ENCODE results near the gene SMCO2.
"Not testable (repeated sequence)": the region's sequence is repeated elsewhere in the genome, so short reads cannot be mapped to it uniquely, and the experiment has no call there.

SMCO2 gene

GRCh38 chr12:27534765-27535161 lies 88.2 kb downstream of the SMCO2 start:
- Histone ChIP-seq H3K4me1 (ENCODE audit: insufficient read depth, insufficient read length) (no peaks in the 10 kb centered on the region), H3K9ac (ENCODE audit: insufficient read length, low read depth) (no peak overlapping the region), H3K36me3 (ENCODE audit: insufficient read depth, insufficient read length, low read length) (peaks cover 17% of the 10 kb centered on the region), H3K4me3 (ENCODE audit: insufficient read length, low read depth) (no peak overlapping the region), H3K27me3 (ENCODE audit: insufficient read depth, insufficient read length) (no peaks in the 10 kb centered on the region), H3K9me3 (ENCODE audit: insufficient read depth, low read length) (no peaks in the 10 kb centered on the region; the same call in 1 of the 2 replicates)
- TF ChIP-seq YY1 (IDR thresholded peaks at IDR 0.05; ENCODE audit: insufficient read depth, insufficient read length) (no peak), SUZ12 (IDR thresholded peaks at IDR 0.05; ENCODE audit: extremely low read depth, insufficient read depth, insufficient read length) (no peak), ZNF274 (IDR thresholded peaks at IDR 0.05; ENCODE audit: low read depth, low read length) (no peak)
- DNase-seq (ENCODE audit: low read depth, low spot score): no peak

- H3K9me3 ChIP-seq (ENCODE audit: insufficient read depth, low read length): no peaks in the 10 kb centered on the region; the same call in 1 of the 2 replicates
- H3K4me3 ChIP-seq (ENCODE audit: insufficient read length, low read depth): no peak overlapping the region
- no peaks in the 10 kb centered on the region for H3K4me1 ChIP-seq (ENCODE audit: insufficient read depth, insufficient read length)
- peaks cover 17% of the 10 kb centered on the region for H3K36me3 ChIP-seq (ENCODE audit: insufficient read depth, insufficient read length, low read length)
- H3K9ac ChIP-seq (ENCODE audit: insufficient read length, low read depth): no peak overlapping the region
- no peak for TF ChIP-seq ZNF274 (IDR thresholded peaks at IDR 0.05; ENCODE audit: low read depth, low read length)
- TF ChIP-seq SUZ12 (IDR thresholded peaks at IDR 0.05; ENCODE audit: extremely low read depth, insufficient read depth, insufficient read length): no peak
- TF ChIP-seq YY1 (IDR thresholded peaks at IDR 0.05; ENCODE audit: insufficient read depth, insufficient read length): no peak
- DNase-seq (ENCODE audit: low read depth, low spot score): no peak
- H3K27me3 ChIP-seq (ENCODE audit: insufficient read depth, insufficient read length): no peaks in the 10 kb centered on the region
Observed at GRCh38 chr12:27535318-27535717, 88.8 kb downstream of the SMCO2 start.

GRCh38 chr12:27537855-27538675 lies 91.5 kb downstream of the SMCO2 start:
- TF ChIP-seq ZNF274 (IDR thresholded peaks at IDR 0.05; ENCODE audit: low read depth, low read length) (no peak), YY1 (IDR thresholded peaks at IDR 0.05; ENCODE audit: insufficient read depth, insufficient read length) (no peak), SUZ12 (IDR thresholded peaks at IDR 0.05; ENCODE audit: extremely low read depth, insufficient read depth, insufficient read length) (no peak)
- H3K27me3 ChIP-seq (ENCODE audit: insufficient read depth, insufficient read length): no peaks in the 10 kb centered on the region
- H3K9ac ChIP-seq (ENCODE audit: insufficient read length, low read depth): no peak overlapping the region
- no peak overlapping the region for H3K4me3 ChIP-seq (ENCODE audit: insufficient read length, low read depth)
- H3K9me3 ChIP-seq (ENCODE audit: insufficient read depth, low read length): no peaks in the 10 kb centered on the region; the same call in 1 of the 2 replicates
- no peaks in the 10 kb centered on the region for H3K4me1 ChIP-seq (ENCODE audit: insufficient read depth, insufficient read length)
- DNase-seq (ENCODE audit: low read depth, low spot score): no peak
- H3K36me3 ChIP-seq (ENCODE audit: insufficient read depth, insufficient read length, low read length): peaks cover 20% of the 10 kb centered on the region

- Histone ChIP-seq H3K9me3 (ENCODE audit: insufficient read depth, low read length) (no peaks in the 10 kb centered on the region; the same call in 1 of the 2 replicates), H3K4me1 (ENCODE audit: insufficient read depth, insufficient read length) (no peaks in the 10 kb centered on the region), H3K36me3 (ENCODE audit: insufficient read depth, insufficient read length, low read length) (peaks cover 20% of the 10 kb centered on the region), H3K27me3 (ENCODE audit: insufficient read depth, insufficient read length) (no peaks in the 10 kb centered on the region), H3K4me3 (ENCODE audit: insufficient read length, low read depth) (no peak overlapping the region), H3K9ac (ENCODE audit: insufficient read length, low read depth) (no peak overlapping the region)
- TF ChIP-seq YY1 (IDR thresholded peaks at IDR 0.05; ENCODE audit: insufficient read depth, insufficient read length): no peak
- no peak for TF ChIP-seq SUZ12 (IDR thresholded peaks at IDR 0.05; ENCODE audit: extremely low read depth, insufficient read depth, insufficient read length)
- no peak for TF ChIP-seq ZNF274 (IDR thresholded peaks at IDR 0.05; ENCODE audit: low read depth, low read length)
- no peak for DNase-seq (ENCODE audit: low read depth, low spot score)
Observed at GRCh38 chr12:27539191-27539631, 92.7 kb downstream of the SMCO2 start.

GRCh38 chr12:27541031-27541719 lies 94.6 kb downstream of the SMCO2 start:
- Histone ChIP-seq H3K9me3 (ENCODE audit: insufficient read depth, low read length) (no peaks in the 10 kb centered on the region), H3K36me3 (ENCODE audit: insufficient read depth, insufficient read length, low read length) (peaks cover 10% of the 10 kb centered on the region), H3K4me3 (ENCODE audit: insufficient read length, low read depth) (no peak overlapping the region), H3K9ac (ENCODE audit: insufficient read length, low read depth) (no peak overlapping the region), H3K27me3 (ENCODE audit: insufficient read depth, insufficient read length) (no peaks in the 10 kb centered on the region), H3K4me1 (ENCODE audit: insufficient read depth, insufficient read length) (no peaks in the 10 kb centered on the region)
- TF ChIP-seq YY1 (IDR thresholded peaks at IDR 0.05; ENCODE audit: insufficient read depth, insufficient read length): no peak
- no peak for DNase-seq (ENCODE audit: low read depth, low spot score)

- peaks cover 3% of the 10 kb centered on the region for H3K36me3 ChIP-seq (ENCODE audit: insufficient read depth, insufficient read length, low read length)
- DNase-seq (ENCODE audit: low read depth, low spot score): no peak
- H3K4me3 ChIP-seq (ENCODE audit: insufficient read length, low read depth): no peak overlapping the region
- H3K4me1 ChIP-seq (ENCODE audit: insufficient read depth, insufficient read length): no peaks in the 10 kb centered on the region
- H3K9me3 ChIP-seq (ENCODE audit: insufficient read depth, low read length): no peaks in the 10 kb centered on the region
- H3K27me3 ChIP-seq (ENCODE audit: insufficient read depth, insufficient read length): no peaks in the 10 kb centered on the region
- TF ChIP-seq ZNF274 (IDR thresholded peaks at IDR 0.05; ENCODE audit: low read depth, low read length) (no peak), SUZ12 (IDR thresholded peaks at IDR 0.05; ENCODE audit: extremely low read depth, insufficient read depth, insufficient read length) (no peak), YY1 (IDR thresholded peaks at IDR 0.05; ENCODE audit: insufficient read depth, insufficient read length) (no peak)
- no peak overlapping the region for H3K9ac ChIP-seq (ENCODE audit: insufficient read length, low read depth)
Observed at GRCh38 chr12:27542628-27543027, 96.1 kb downstream of the SMCO2 start.

GRCh38 chr12:27544858-27545257 lies 98.3 kb downstream of the SMCO2 start:
- H3K9me3 ChIP-seq (ENCODE audit: insufficient read depth, low read length); H3K27me3 ChIP-seq (ENCODE audit: insufficient read depth, insufficient read length); H3K4me3 ChIP-seq (ENCODE audit: insufficient read length, low read depth); DNase-seq (ENCODE audit: low read depth, low spot score); H3K4me1 ChIP-seq (ENCODE audit: insufficient read depth, insufficient read length); H3K9ac ChIP-seq (ENCODE audit: insufficient read length, low read depth); H3K36me3 ChIP-seq (ENCODE audit: insufficient read depth, insufficient read length, low read length): not testable (repeated sequence)
